HepG2 (cell line): ENCODE measurements around the gene CAPN12. TPM values are rescaled to one million over a fixed set of nuclear protein-coding genes. Genes with fewer than 3 reads are reported as not detected.

Experiments
- AGO1 ChIP-seq: fragments of 200-400 bp; formaldehyde crosslinking; IDR thresholded peaks from 2 replicates; pipeline ENCODE4 v1.6.1; 2017; ENCODE audit warnings: mild to moderate bottlenecking, low read depth, low read length, moderate library complexity; ENCODE audit not compliant: poor library complexity, severe bottlenecking
- ARID5B ChIP-seq: IDR thresholded peaks from 2 replicates; pipeline ENCODE4 v1.4.0; 2020; ENCODE audit warnings: mild to moderate bottlenecking, missing genetic modification reagents
- CBX5 ChIP-seq: sonication (generic); formaldehyde crosslinking; IDR thresholded peaks from 2 replicates; pipeline ENCODE4 v1.4.0; 2020; ENCODE audit warnings: missing genetic modification reagents, borderline replicate concordance
- EED ChIP-seq: sonication (generic); formaldehyde crosslinking; IDR thresholded peaks from 2 replicates; pipeline ENCODE4 v1.5.0; 2020; ENCODE audit warnings: mild to moderate bottlenecking, missing genetic modification reagents
- HNF4G ChIP-seq, 2 experiments: sonication (generic) in 1 of 2; formaldehyde crosslinking in 1 of 2; IDR thresholded peaks; 2 replicates each; pipeline versions ENCODE4 v1.4.0 to v1.6.1; 2011 to 2020; ENCODE audit warnings: borderline replicate concordance in 2 of 2, low read depth in 2 of 2, mild to moderate bottlenecking in 2 of 2, low read length in 1 of 2, missing genetic modification reagents in 1 of 2, moderate library complexity in 1 of 2
- HOXD1 ChIP-seq: sonication (generic); formaldehyde crosslinking; IDR thresholded peaks from 2 replicates; pipeline ENCODE4 v1.5.0; 2020; ENCODE audit warnings: missing genetic modification reagents
- IRX3 ChIP-seq: sonication (generic); formaldehyde crosslinking; IDR thresholded peaks from 2 replicates; pipeline ENCODE4 v1.8.1; 2023; ENCODE audit warnings: mild to moderate bottlenecking, low read depth, missing genetic modification reagents, borderline replicate concordance
- KLF15 ChIP-seq: sonication (generic); formaldehyde crosslinking; IDR thresholded peaks from 2 replicates; pipeline ENCODE4 v1.8.1; 2023; ENCODE audit warnings: borderline replicate concordance, mild to moderate bottlenecking, inconsistent platforms, missing genetic modification reagents, mixed read lengths
- NFIC ChIP-seq: IDR thresholded peaks from 2 replicates; pipeline ENCODE4 v1.6.1; 2012; ENCODE audit warnings: mild to moderate bottlenecking, low read length, inconsistent platforms
- REXO4 ChIP-seq: sonication (generic); formaldehyde crosslinking; IDR thresholded peaks from 2 replicates; pipeline ENCODE4 v1.8.0; 2022; ENCODE audit warnings: missing genetic modification reagents, mild to moderate bottlenecking, borderline replicate concordance
- SRSF4 ChIP-seq: fragments of 200-400 bp; formaldehyde crosslinking; IDR thresholded peaks from one replicate; pipeline ENCODE4 v1.6.1; 2018; ENCODE audit warnings: mild to moderate bottlenecking, low read depth, low read length, moderate library complexity; ENCODE audit not compliant: poor library complexity, severe bottlenecking
- YY1 ChIP-seq: IDR thresholded peaks from 2 replicates; pipeline ENCODE4 v1.6.1; 2011; ENCODE audit warnings: low read length, low read depth, moderate library complexity, mild to moderate bottlenecking; ENCODE audit not compliant: insufficient read depth, insufficient replicate concordance
- ZBTB37 ChIP-seq: sonication (generic); formaldehyde crosslinking; IDR thresholded peaks from 2 replicates; pipeline ENCODE4 v1.4.0; 2020; ENCODE audit warnings: mild to moderate bottlenecking, missing genetic modification reagents
- ZNF547 ChIP-seq: sonication (generic); formaldehyde crosslinking; IDR thresholded peaks from 2 replicates; pipeline ENCODE4 v1.5.1; 2020; ENCODE audit warnings: mild to moderate bottlenecking, missing genetic modification reagents
- ZNF562 ChIP-seq: sonication (generic); formaldehyde crosslinking; IDR thresholded peaks from 2 replicates; pipeline ENCODE4 v1.8.0; 2022; ENCODE audit warnings: missing genetic modification reagents, borderline replicate concordance
- ZNF564 ChIP-seq: sonication (generic); formaldehyde crosslinking; IDR thresholded peaks from 2 replicates; pipeline ENCODE4 v1.8.1; 2023; ENCODE audit warnings: mild to moderate bottlenecking, missing genetic modification reagents
- ZNF609 ChIP-seq: sonication (generic); formaldehyde crosslinking; IDR thresholded peaks from 2 replicates; pipeline ENCODE4 v1.4.0; 2020; ENCODE audit warnings: mild to moderate bottlenecking, missing genetic modification reagents, borderline replicate concordance
- ZNF652 ChIP-seq: IDR thresholded peaks from 2 replicates; pipeline ENCODE4 v1.6.1; 2016; ENCODE audit warnings: low read depth, borderline replicate concordance
- polyA plus RNA-seq, 8 experiments: library from polyadenylated mRNA; depleted of rRNA in 3 of 8; stranded (reverse) in 7 of 8; unstranded in 1 of 8; fragments of >200 nt; fragmentation: Illumina TruSeq in 4 of 8; extraction: Trizol in 4 of 8; gene quantifications; 2 replicates each; pipeline versions ENCODE4 v1.2.1 to v1.2.3, GENCODE V29; 2011 to 2016; ENCODE audit warnings: low read depth in 4 of 8, missing spikeins in 1 of 8, mixed read lengths in 1 of 8; ENCODE audit not compliant: insufficient read depth in 1 of 8
- total RNA-seq, 5 experiments: library from RNA; depleted of rRNA; stranded (reverse); fragments of >200 nt; fragmentation: Illumina TruSeq; extraction: Trizol; gene quantifications; 2 replicates each; pipeline ENCODE4 v1.2.3, GENCODE V29; 2016; ENCODE audit warnings: low read depth in 1 of 5

The CAPN12 gene
- total and polyA plus RNA-seq, 2 of the 13 experiments (the other 11 are each of a cell fraction or from before 2014, with no cell fraction given): 1.6 to 13.6 TPM

DNA sequence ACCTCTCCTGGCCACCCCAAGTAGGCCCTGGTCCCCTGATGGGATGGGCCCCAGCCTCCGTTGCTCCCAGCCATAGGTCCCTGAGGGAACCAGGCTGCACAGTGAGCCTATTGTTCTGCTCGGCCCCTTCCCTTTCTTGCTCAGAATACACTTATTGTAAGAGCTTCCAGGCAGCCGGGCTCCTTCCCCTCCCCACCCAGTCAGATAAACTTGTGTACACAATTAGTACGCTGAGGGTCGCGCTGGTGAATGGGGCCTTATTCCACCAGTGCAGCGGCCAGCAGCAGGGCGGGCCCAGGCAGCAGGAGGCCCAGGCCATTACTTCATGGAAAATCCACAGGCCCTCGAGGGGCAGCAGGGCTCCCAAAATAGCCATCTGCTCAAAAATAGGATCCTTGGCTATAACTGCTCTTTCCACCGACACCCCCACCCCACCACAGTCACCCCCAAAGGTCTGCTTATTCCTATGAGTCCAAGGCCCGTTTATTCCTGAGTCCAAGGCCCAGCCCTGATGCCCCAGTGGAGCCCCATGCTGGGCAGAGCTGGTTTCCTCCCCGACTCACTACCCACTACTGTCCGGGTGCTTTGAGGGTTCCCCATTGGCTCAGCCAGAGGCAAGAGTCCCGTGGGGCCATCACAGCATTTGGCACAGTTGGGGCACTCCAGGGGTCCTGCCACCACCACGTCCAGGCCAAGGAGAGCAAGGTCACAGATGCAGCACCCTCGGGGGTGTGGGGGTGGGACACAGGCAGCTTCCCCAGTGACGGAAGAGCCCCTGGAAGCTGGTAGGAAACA is 22.1 kb downstream of the CAPN12 start (continued):
- TF ChIP-seq HNF4G (IDR thresholded peaks at IDR 0.05; ENCODE audit: borderline replicate concordance, low read depth, low read length) (no peak), HNF4G (CRISPR knock-in tag; IDR thresholded peaks at IDR 0.05; ENCODE audit: borderline replicate concordance, low read depth) (no peak; the same call in 1 of the 2 replicates), NFIC (no peak), CBX5 (no peak), REXO4 (CRISPR knock-in tag) (no peak), ZNF547 (CRISPR knock-in tag) (peak; percentile 53; the same call in 1 of the 2 replicates), HOXD1 (CRISPR knock-in tag) (no peak), YY1 (peak; percentile 26), ZBTB37 (no peak), IRX3 (no peak), KLF15 (CRISPR knock-in tag) (no peak), ZNF562 (CRISPR knock-in tag) (no peak), ZNF652 (CRISPR knock-in tag) (no peak), ZNF564 (no peak), ARID5B (CRISPR knock-in tag) (peak; percentile 79), EED (CRISPR knock-in tag) (no peak), AGO1 (peak; percentile 59), SRSF4 (no peak), ZNF609 (peak; percentile 70; the same call in 1 of the 2 replicates)
